Measurements from ENCODE around the gene ZDHHC14. TPM values are rescaled to one million over a fixed set of nuclear protein-coding genes. Genes with fewer than 3 reads are reported as not detected.

Gene ZDHHC14
- polyA plus RNA-seq, 2 of the 4 experiments (the other 2 are of a cell fraction), result 2.2 to 2.8 TPM

- TF ChIP-seq ZSCAN20 (CRISPR knock-in tag; IDR thresholded peaks at IDR 0.05) (no peak), MYC (IDR thresholded peaks at IDR 0.05; ENCODE audit: borderline replicate concordance, low read length) (no peak), RNF2 (IDR thresholded peaks at IDR 0.05; ENCODE audit: borderline replicate concordance, low read depth) (no peak), HOXA7 (CRISPR knock-in tag; IDR thresholded peaks at IDR 0.05) (no peak), JUNB (IDR thresholded peaks at IDR 0.05) (no peak), FOSB (CRISPR knock-in tag; IDR thresholded peaks at IDR 0.05) (no peak), RFX5 (IDR thresholded peaks at IDR 0.05) (no peak), PBX3 (IDR thresholded peaks at IDR 0.05) (no peak), EHMT2 (IDR thresholded peaks at IDR 0.05; ENCODE audit: low read depth) (no peak), ESRRA (IDR thresholded peaks at IDR 0.05; ENCODE audit: borderline replicate concordance, low read length) (no peak), RCOR1 (IDR thresholded peaks at IDR 0.05; ENCODE audit: low read depth, low read length) (no peak), ELK1 (IDR thresholded peaks at IDR 0.05; ENCODE audit: low read depth, low read length) (no peak)
Observed at GRCh38 chr6:157669747-157670216, 288.8 kb downstream of the ZDHHC14 start (continued).

GRCh38 chr6:157670466-157671186 lies 289.6 kb downstream of the ZDHHC14 start:
- no peak for ATAC-seq
- FAIRE-seq, result no peak

More at GRCh38 chr6:157670466-157671186, 289.6 kb downstream of the ZDHHC14 start:
- ChIA-PET CTCF (interaction anchor here (0.6 to 5.5 kb wide), 4 partner anchors 7 to 130 kb away, joined by 3 to 48 read pairs (median 4); no protein-coding TSS in a partner anchor), POLR2A (no interaction called here)
- TF ChIP-seq FOSB (CRISPR knock-in tag; IDR thresholded peaks at IDR 0.05) (no peak), FOSL2 (IDR thresholded peaks at IDR 0.05) (no peak), FOSL2 (CRISPR knock-in tag; IDR thresholded peaks at IDR 0.05) (no peak), KDM1A (IDR thresholded peaks at IDR 0.05; ENCODE audit: low read depth) (no peak), MAX (IDR thresholded peaks at IDR 0.05) (no peak), POLR2A (IDR thresholded peaks at IDR 0.05; ENCODE audit: low read length) (no peak), PBX3 (IDR thresholded peaks at IDR 0.05) (no peak), RAD21 (conservative IDR thresholded peaks at IDR 0.05 in 1 of 2, IDR thresholded peaks at IDR 0.05 in 1 of 2) (no peak), NFE2L2 (conservative IDR thresholded peaks at IDR 0.05; ENCODE audit: low read length) (no peak), HMGXB4 (CRISPR knock-in tag; IDR thresholded peaks at IDR 0.05; ENCODE audit: borderline replicate concordance) (no peak), HOXB5 (CRISPR knock-in tag; IDR thresholded peaks at IDR 0.05) (no peak), RNF2 (IDR thresholded peaks at IDR 0.05; ENCODE audit: borderline replicate concordance, low read depth) (no peak), TP53 (CRISPR knock-in tag; IDR thresholded peaks at IDR 0.05) (no peak), ESRRA (IDR thresholded peaks at IDR 0.05; ENCODE audit: borderline replicate concordance, low read length) (no peak), HDAC2 (IDR thresholded peaks at IDR 0.05) (no peak), ATOH8 (CRISPR knock-in tag; IDR thresholded peaks at IDR 0.05; ENCODE audit: low read depth) (no peak), TFCP2L1 (CRISPR knock-in tag; IDR thresholded peaks at IDR 0.05) (no peak)
- WGBS (ENCODE audit: missing lambda C conversion rate), result 86% methylated on average over 9 of the region's 9 CpGs
- Histone ChIP-seq H3K9me3 (no peaks in the 10 kb centered on the region), H3K4me3 (no peak overlapping the region), H3K4me1 (peaks cover 10% of the 10 kb centered on the region), H3K4me2 (no peak overlapping the region), H3K27ac (no peak overlapping the region)
- no peak for DNase-seq (ENCODE audit: low read depth in 1 of 2, low spot score in 1 of 2)

Data from A549 (cell line).